WTC11 (cell line): ENCODE measurements around the gene LTBR. TPM values are rescaled to one million over a fixed set of nuclear protein-coding genes. Genes with fewer than 3 reads are reported as not detected.

Experiments used
- ATAC-seq: fragments of 200-7000 bp; cut with Tn5 transposase; 2 replicates; pipeline ENCODE4 v1.10.0; 2021; ENCODE audit warnings: mild to moderate bottlenecking, moderate library complexity
- CTCF ChIA-PET: fragments of 300-600 bp; sonication (Branson Sonifier 250); formaldehyde crosslinking; loops from one replicate; lab custom pipeline; 2021; ENCODE audit warnings: antibody characterized with exemption; lab: Charles Lee
- POLR2A ChIA-PET: fragments of 350-600 bp; sonication (Branson Sonifier 250); formaldehyde crosslinking; loops from one replicate; lab custom pipeline; 2021; ENCODE audit warnings: antibody characterized with exemption; lab: Charles Lee
- DNase-seq: peaks from one replicate; pipeline ENCODE4 v3.0.0; 2021; ENCODE audit warnings: low spot score
- H3K27ac Mint-ChIP-seq: 2 replicates; pipeline ENCODE4 v1.8.0; 2021; ENCODE audit warnings: mixed read lengths
- H3K27me3 Mint-ChIP-seq: 2 replicates; pipeline ENCODE4 v1.8.0; 2021; ENCODE audit warnings: low read depth, mild to moderate bottlenecking, moderate library complexity, mixed read lengths
- H3K36me3 Mint-ChIP-seq: 2 replicates; pipeline ENCODE4 v1.8.0; 2021; ENCODE audit warnings: mixed read lengths
- H3K4me1 Mint-ChIP-seq: 2 replicates; pipeline ENCODE4 v1.8.0; 2022; ENCODE audit warnings: mixed read lengths
- H3K4me3 Mint-ChIP-seq: 2 replicates; pipeline ENCODE4 v1.8.0; 2021; ENCODE audit warnings: mild to moderate bottlenecking, moderate library complexity, mixed read lengths
- H3K9me3 Mint-ChIP-seq: 2 replicates; pipeline ENCODE4 v1.8.0; 2021; ENCODE audit warnings: mixed read lengths
- CREM ChIP-seq: sonication (generic); formaldehyde crosslinking; IDR thresholded peaks from 2 replicates; pipeline ENCODE4 v1.8.1; 2022; ENCODE audit warnings: mild to moderate bottlenecking, missing genetic modification reagents, moderate library complexity
- CTCF ChIP-seq: fragments of 200-600 bp; IDR thresholded peaks from 2 replicates; pipeline ENCODE4 v1.8.0; 2022; ENCODE audit warnings: antibody characterized with exemption
- ETV6 ChIP-seq: sonication (generic); formaldehyde crosslinking; IDR thresholded peaks from 2 replicates; pipeline ENCODE4 v1.8.1; 2022; ENCODE audit warnings: mild to moderate bottlenecking, missing genetic modification reagents
- FOXP1 ChIP-seq: sonication (generic); formaldehyde crosslinking; IDR thresholded peaks from 2 replicates; pipeline ENCODE4 v1.8.0; 2022; ENCODE audit warnings: missing genetic modification reagents, mild to moderate bottlenecking, moderate library complexity, borderline replicate concordance
- FOXP4 ChIP-seq: sonication (generic); formaldehyde crosslinking; IDR thresholded peaks from 2 replicates; pipeline ENCODE4 v1.8.0; 2022; ENCODE audit warnings: mild to moderate bottlenecking, missing genetic modification reagents
- GABPB1 ChIP-seq: sonication (generic); formaldehyde crosslinking; IDR thresholded peaks from 2 replicates; pipeline ENCODE4 v1.8.1; 2023; ENCODE audit warnings: mild to moderate bottlenecking, missing genetic modification reagents
- HMGA2 ChIP-seq: fragments of 250-450 bp; sonication (Bioruptor Pico); IDR thresholded peaks from 2 replicates; pipeline ENCODE4 v1.4.0; 2021; ENCODE audit warnings: mild to moderate bottlenecking, moderate library complexity
- JAZF1 ChIP-seq: fragments of 250-450 bp; sonication (Bioruptor Pico); IDR thresholded peaks from 2 replicates; pipeline ENCODE4 v1.9.0; 2021; ENCODE audit warnings: moderate library complexity, mild to moderate bottlenecking, inconsistent platforms
- NFE2L1 ChIP-seq: sonication (generic); formaldehyde crosslinking; IDR thresholded peaks from 2 replicates; pipeline ENCODE4 v1.8.1; 2023; ENCODE audit warnings: missing genetic modification reagents
- OVOL2 ChIP-seq: fragments of 250-450 bp; sonication (Bioruptor Pico); IDR thresholded peaks from 2 replicates; pipeline ENCODE4 v1.9.0; 2021; ENCODE audit warnings: mild to moderate bottlenecking, borderline replicate concordance
- PREB ChIP-seq: sonication (generic); formaldehyde crosslinking; IDR thresholded peaks from 2 replicates; pipeline ENCODE4 v1.8.1; 2022; ENCODE audit warnings: mild to moderate bottlenecking, missing genetic modification reagents, moderate library complexity, borderline replicate concordance
- SOX15 ChIP-seq: fragments of 250-450 bp; sonication (Bioruptor Pico); IDR thresholded peaks from 2 replicates; pipeline ENCODE4 v1.9.0; 2021; ENCODE audit warnings: mild to moderate bottlenecking
- TEAD1 ChIP-seq: sonication (generic); formaldehyde crosslinking; IDR thresholded peaks from 2 replicates; pipeline ENCODE4 v1.8.0; 2022; ENCODE audit warnings: mild to moderate bottlenecking, missing genetic modification reagents
- TEAD4 ChIP-seq: sonication (generic); formaldehyde crosslinking; IDR thresholded peaks from 2 replicates; pipeline ENCODE4 v1.8.0; 2022; ENCODE audit warnings: mild to moderate bottlenecking, missing genetic modification reagents
- USF2 ChIP-seq: sonication (generic); formaldehyde crosslinking; IDR thresholded peaks from 2 replicates; pipeline ENCODE4 v1.8.1; 2023; ENCODE audit warnings: mild to moderate bottlenecking, missing genetic modification reagents, moderate library complexity
- ZNF121 ChIP-seq: sonication (generic); formaldehyde crosslinking; IDR thresholded peaks from 2 replicates; pipeline ENCODE4 v1.8.0; 2023; ENCODE audit warnings: missing genetic modification reagents
- ZNF263 ChIP-seq: sonication (generic); formaldehyde crosslinking; IDR thresholded peaks from 2 replicates; pipeline ENCODE4 v1.8.1; 2022; ENCODE audit warnings: low read depth, mild to moderate bottlenecking, moderate library complexity, missing genetic modification reagents
- ZNF532 ChIP-seq: fragments of 250-450 bp; sonication (Bioruptor Pico); IDR thresholded peaks from 2 replicates; pipeline ENCODE4 v1.9.0; 2021; ENCODE audit warnings: mild to moderate bottlenecking, borderline replicate concordance
- ZSCAN18 ChIP-seq: fragments of 250-450 bp; sonication (Bioruptor Pico); IDR thresholded peaks from 2 replicates; pipeline ENCODE4 v2.1.2; 2022; ENCODE audit warnings: mild to moderate bottlenecking, moderate library complexity
- total RNA-seq: library from RNA; stranded (reverse); gene quantifications from 3 replicates; pipeline ENCODE4 v1.2.3, GENCODE V29; 2021

The LTBR gene
- total RNA-seq, 1 experiment from 2014 or later, result 4.0 TPM

- no peak for TF ChIP-seq FOXP4
- no peak for TF ChIP-seq PREB
- peak; percentile 80 for TF ChIP-seq USF2 (CRISPR knock-in tag)
- no peak for TF ChIP-seq HMGA2 (CRISPR knock-in tag)
- no peak for TF ChIP-seq FOXP1 (CRISPR knock-in tag)
- peak; percentile 81; the same call in 1 of the 2 replicates for TF ChIP-seq ETV6 (CRISPR knock-in tag)
- TF ChIP-seq TEAD4 (CRISPR knock-in tag), result no peak
Observed at GRCh38 chr12:6423267-6424007, 39.5 kb downstream of the LTBR start (continued).

GRCh38 chr12:6424008-6424347 lies 40.0 kb downstream of the LTBR start:
- H3K9me3 Mint-ChIP-seq, result no peaks in the 10 kb centered on the region
- ATAC-seq (no peak), DNase-seq (no peak)
- ChIA-PET POLR2A (interaction anchor here (1.0 kb wide), 2 partner anchors 46 to 109 kb away, joined by 3 to 4 read pairs; partner anchors contain the start of gene VAMP1), CTCF (interaction anchor here (0.6 to 7.1 kb wide), 20 partner anchors 10 to 130 kb away, joined by 3 to 77 read pairs (median 4); partner anchors contain the start of genes CD27, GAPDH, TAPBPL and VAMP1)
- no peaks in the 10 kb centered on the region; the same call in none of the 2 replicates for H3K27me3 Mint-ChIP-seq
- H3K4me3 Mint-ChIP-seq, result no peak overlapping the region
- H3K36me3 Mint-ChIP-seq, result no peaks in the 10 kb centered on the region
- TF ChIP-seq USF2 (CRISPR knock-in tag), result no peak
- TF ChIP-seq OVOL2 (CRISPR knock-in tag), result no peak
- no peak for TF ChIP-seq ZSCAN18
- no peak for TF ChIP-seq ETV6 (CRISPR knock-in tag)
- no peak for TF ChIP-seq SOX15
- TF ChIP-seq NFE2L1 (CRISPR knock-in tag), result no peak
- TF ChIP-seq JAZF1 (CRISPR knock-in tag), result no peak
- TF ChIP-seq ZNF121, result no peak
- no peak for TF ChIP-seq GABPB1 (CRISPR knock-in tag)
- no peak overlapping the region for H3K27ac Mint-ChIP-seq
- peaks cover 8% of the 10 kb centered on the region for H3K4me1 Mint-ChIP-seq

- POLR2A ChIA-PET, result interaction anchor here (0.8 kb wide), 1 partner anchor 41 kb away, joined by 3 read pairs; no protein-coding TSS in a partner anchor
- H3K4me3 Mint-ChIP-seq, result no peak overlapping the region
- H3K9me3 Mint-ChIP-seq, result no peaks in the 10 kb centered on the region
- H3K36me3 Mint-ChIP-seq, result no peaks in the 10 kb centered on the region
- CTCF ChIA-PET, result interaction anchor here (1.0 to 7.1 kb wide), 8 partner anchors 9 to 113 kb away, joined by 3 to 77 read pairs (median 13); partner anchors contain the start of genes TAPBPL and VAMP1
- no peak for DNase-seq
- H3K4me1 Mint-ChIP-seq, result peaks cover 8% of the 10 kb centered on the region
- ATAC-seq, result no peak
- no peaks in the 10 kb centered on the region; the same call in none of the 2 replicates for H3K27me3 Mint-ChIP-seq
- no peak overlapping the region for H3K27ac Mint-ChIP-seq
- TF ChIP-seq ZNF532 (CRISPR knock-in tag), result no peak
- TF ChIP-seq CTCF, result no peak
- TF ChIP-seq ZNF121, result no peak
- TF ChIP-seq TEAD1 (CRISPR knock-in tag), result no peak
- no peak for TF ChIP-seq CREM (CRISPR knock-in tag)
- TF ChIP-seq NFE2L1 (CRISPR knock-in tag), result no peak
- no peak for TF ChIP-seq ZNF263
Observed at GRCh38 chr12:6424866-6425265, 40.9 kb downstream of the LTBR start.
